Left hindlimb (tissue), 1 donor: ENCODE data around the gene POMT1.
"Not testable (repeated sequence)": the region's sequence is repeated elsewhere in the genome, so short reads cannot be mapped to it uniquely, and the experiment has no call there.

ENCODE experiments used
- DNase-seq: peaks from one replicate; pipeline ENCODE4 v3.0.0-alpha.2; 2018

Gene POMT1

GRCh38 chr9:131496844-131497405 is 5.8 kb upstream of the POMT1 start:
- no peak for DNase-seq

DNA sequence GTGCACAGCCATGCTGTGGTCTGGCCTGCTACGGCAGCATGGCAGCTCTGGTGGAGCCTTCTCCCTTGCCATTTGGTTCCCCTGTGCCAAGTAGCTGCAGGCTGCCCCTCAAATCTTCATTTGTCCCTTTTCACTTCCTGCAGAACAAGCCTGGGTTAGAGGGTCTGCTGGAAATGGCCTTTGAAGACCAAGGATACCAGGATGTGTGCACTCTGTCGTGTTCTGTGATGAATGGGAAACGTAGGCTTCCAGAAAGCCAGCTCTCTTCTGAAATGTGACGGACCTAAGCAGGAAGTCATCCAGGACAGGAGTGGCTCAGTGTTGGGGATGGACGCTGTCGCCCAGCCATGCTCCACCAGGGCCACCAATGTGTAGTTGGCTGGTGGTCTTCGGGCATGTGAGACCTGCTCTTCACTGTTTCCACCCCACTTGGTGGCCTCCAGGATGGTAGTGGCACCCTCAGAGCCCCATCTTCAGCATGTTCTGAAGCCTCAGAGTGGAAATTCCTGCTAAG is 3.4 kb upstream of the POMT1 start:
- no peak for DNase-seq

DNA sequence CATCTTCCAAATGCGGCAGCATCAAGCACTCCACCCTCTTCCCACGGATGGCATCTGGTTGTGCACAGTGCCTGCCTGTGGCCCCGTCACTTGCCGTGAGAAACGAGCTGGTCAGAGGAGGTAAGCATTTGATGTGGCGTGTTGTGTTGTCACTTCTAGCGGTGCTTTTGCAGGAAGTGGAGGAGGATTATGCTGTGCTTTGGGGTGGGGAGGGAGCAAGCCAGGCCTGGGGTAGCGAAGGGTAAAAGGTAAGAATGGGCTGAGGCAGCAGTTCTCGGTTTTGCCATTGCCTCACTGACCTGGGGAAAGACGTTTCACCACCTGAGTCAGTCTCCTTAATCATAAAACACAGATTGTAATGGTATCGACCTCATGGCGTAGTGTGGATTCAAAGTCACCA is 2.3 kb upstream of the POMT1 start:
- no peak for DNase-seq

DNA sequence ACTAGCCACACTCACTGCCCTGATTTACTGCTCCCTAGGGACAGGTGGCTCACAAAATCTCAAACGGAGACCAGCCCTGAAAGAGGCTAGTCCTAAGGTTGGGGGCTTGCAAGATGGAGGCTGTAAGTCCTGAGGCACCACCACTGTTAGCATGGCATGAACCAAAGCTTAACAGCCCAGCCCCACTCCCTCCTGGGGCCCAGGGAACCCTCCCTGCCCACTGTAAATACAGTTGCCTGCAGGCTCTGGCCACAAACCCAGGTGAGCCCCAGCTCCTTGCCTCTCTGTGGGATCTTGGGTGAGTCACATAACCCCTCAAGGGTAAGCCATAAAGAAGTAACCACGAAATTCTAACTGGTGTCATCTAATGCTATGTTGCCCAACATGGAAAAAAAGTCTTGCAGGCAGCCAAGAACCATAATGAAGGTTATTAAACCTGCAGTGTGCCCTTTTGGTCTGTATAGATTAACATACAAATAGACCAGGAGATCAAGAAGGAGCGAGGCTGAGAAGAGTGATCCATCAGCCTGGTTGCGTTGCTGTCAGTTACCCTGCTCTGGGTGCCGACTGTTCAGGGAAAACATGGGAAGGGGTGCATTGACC is 1.7 kb upstream of the POMT1 start:
- no peak for DNase-seq

GRCh38 chr9:131503626-131504465 is 1.1 kb downstream of the POMT1 start:
- no peak for DNase-seq

DNA sequence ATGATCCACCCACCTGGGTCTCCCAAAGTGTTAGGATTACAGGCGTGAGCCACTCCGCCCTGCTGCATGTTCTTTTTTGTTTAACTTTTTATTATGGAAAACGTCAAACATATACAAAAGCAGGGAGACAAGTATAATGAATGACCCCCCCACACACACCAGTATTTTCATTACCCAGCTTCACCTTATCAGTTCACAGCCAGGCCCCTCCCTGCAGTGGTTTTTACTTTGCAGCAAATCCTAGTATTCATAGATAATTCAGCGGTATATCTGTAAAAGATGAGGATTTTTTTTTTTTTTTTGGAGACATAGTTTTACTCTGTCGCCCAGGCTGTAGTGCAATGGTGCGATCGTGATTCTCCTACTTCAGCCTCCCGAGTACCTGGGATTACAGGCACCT is 2.3 kb downstream of the POMT1 start:
- DNase-seq = no peak

DNA sequence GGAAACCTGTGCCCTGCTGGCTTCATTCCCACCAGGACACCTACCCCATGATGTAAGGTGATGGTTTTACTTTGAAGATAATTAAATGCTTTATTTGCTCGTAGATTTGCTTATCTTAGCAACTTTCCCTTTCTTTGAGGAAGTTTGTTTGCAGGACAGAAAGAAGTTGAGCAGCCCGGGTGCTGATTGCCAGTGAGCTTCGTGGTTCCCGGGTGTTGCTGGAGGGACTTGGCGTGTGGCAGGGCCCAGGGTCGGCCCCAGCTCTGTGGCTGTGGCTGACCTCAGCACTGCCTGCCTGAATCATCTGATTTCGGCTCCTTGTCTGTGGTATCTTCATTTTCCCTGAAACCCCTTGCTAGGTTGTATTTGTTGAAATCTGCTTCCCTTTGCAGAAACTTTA is 8.7 kb downstream of the POMT1 start:
- no peak for DNase-seq

DNA sequence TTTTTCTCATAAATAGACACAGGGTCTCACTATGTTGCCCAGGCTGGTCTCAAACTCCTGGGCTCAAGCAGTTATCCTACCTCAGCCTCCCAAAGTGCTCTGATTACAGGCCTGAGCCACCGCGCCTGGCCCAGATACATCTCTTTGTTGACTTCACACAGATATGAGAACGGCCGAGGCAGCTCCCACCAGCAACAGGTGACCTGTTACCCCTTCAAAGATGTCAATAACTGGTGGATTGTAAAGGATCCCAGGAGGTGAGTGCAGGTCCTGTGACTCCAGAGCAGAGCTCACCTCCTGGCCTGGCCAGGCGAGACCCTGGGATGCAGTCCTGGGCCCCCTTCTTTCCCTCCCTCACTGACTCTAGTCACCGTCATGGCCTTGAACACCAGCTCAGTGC is 9.2 kb downstream of the POMT1 start:
- no peak for DNase-seq

DNA sequence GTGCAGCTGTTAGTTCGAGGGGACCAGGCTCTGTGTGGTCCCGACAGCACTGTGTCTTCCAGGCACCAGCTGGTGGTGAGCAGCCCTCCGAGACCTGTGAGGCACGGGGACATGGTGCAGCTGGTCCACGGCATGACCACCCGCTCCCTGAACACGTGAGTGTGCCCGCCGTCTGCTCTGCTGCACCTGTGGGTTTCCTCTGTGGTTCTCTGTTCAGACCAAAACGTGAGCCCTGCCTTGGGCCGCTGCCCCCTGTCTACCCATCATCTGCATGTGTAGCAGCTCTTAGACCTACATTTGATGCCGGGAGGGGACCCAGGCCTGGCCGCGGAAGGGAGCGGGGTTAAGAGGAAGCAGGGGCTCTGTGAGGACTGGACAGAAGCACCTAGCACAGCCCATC is 10.5 kb downstream of the POMT1 start:
- no peak for DNase-seq

- not testable (repeated sequence) for DNase-seq
Measured at GRCh38 chr9:131515559-131516031, 12.9 kb downstream of the POMT1 start.

DNA sequence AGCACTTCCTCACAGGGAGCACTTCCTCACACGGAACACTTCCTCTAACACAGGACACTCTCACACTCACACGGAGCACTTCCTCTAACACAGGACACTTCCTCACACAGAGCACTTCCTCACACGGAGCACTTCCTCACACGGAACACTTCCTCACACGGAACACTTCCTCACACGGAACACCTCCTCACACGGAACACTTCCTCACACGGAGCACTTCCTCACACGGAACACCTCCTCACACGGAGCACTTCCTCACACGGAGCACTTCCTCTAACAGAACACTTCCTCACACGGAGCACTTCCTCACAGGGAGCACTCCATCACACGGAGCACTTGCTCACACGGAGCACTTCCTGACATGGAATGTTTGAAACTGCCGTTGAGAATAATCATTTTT is 13.4 kb downstream of the POMT1 start:
- DNase-seq = no peak

DNA sequence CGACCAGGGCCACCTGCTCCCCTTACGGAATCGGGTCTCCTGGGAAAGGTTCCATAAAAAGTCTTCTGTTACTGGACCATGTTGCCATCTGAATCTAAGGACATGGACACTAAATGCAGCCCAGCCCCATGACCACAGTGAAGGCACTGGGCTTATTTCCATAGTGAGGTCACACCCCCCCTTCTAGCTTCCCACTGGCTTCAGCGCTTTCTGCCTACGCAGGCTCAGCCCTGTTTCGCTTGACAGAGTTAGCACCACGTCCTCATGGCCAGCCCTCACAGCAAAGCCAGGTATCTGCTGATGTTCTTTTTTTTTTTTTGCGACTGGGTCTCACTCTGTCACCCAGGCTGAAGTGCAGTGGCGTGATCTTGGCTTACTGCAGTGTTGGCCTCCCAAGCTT is 14.2 kb downstream of the POMT1 start:
- no peak for DNase-seq

DNA sequence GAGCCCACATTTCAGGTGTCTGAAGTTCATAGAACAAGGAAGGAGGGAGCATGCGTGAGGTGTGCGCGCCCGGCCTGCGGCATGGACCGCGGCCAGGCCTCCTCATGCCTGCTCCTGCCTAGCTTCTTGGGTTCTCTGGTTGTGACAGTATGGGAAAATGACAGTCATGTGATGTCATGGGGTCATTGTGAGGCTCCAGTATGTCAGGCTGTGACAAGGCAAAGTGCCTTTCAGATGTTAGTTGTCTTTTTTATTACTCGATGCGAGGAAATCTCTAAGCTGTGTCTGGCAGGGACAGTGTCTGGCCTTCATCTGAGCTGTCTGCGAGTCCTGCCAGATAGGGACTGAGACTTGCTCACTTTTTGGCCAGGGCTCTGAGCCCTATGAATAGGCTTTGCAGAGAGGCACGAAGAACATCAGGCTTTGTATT is 15.1 kb downstream of the POMT1 start:
- DNase-seq = no peak

- DNase-seq = no peak
Measured at GRCh38 chr9:131518553-131518952, 15.8 kb downstream of the POMT1 start.

GRCh38 chr9:131520503-131520902 is 17.8 kb downstream of the POMT1 start:
- DNase-seq = no peak

GRCh38 chr9:131521203-131521602 is 18.5 kb downstream of the POMT1 start:
- DNase-seq = no peak

GRCh38 chr9:131521822-131522221 is 19.1 kb downstream of the POMT1 start:
- DNase-seq = no peak

- DNase-seq = no peak
Measured at GRCh38 chr9:131522257-131523085, 19.8 kb downstream of the POMT1 start.

DNA sequence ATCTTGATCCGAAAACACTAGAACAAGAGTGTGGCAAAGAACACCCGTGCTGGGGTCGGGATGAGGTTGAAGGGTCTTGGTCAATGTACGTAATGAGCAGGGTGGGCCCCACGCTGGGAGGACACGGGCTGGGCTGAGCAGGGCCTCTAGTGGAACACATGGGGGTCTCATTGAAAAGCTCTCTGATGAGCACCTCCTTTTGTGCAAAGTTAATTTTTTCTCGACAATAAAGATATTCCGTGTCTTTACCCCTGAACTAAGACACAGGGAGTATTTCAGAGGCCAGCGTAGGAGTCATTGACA is 20.3 kb downstream of the POMT1 start:
- DNase-seq = no peak

DNA sequence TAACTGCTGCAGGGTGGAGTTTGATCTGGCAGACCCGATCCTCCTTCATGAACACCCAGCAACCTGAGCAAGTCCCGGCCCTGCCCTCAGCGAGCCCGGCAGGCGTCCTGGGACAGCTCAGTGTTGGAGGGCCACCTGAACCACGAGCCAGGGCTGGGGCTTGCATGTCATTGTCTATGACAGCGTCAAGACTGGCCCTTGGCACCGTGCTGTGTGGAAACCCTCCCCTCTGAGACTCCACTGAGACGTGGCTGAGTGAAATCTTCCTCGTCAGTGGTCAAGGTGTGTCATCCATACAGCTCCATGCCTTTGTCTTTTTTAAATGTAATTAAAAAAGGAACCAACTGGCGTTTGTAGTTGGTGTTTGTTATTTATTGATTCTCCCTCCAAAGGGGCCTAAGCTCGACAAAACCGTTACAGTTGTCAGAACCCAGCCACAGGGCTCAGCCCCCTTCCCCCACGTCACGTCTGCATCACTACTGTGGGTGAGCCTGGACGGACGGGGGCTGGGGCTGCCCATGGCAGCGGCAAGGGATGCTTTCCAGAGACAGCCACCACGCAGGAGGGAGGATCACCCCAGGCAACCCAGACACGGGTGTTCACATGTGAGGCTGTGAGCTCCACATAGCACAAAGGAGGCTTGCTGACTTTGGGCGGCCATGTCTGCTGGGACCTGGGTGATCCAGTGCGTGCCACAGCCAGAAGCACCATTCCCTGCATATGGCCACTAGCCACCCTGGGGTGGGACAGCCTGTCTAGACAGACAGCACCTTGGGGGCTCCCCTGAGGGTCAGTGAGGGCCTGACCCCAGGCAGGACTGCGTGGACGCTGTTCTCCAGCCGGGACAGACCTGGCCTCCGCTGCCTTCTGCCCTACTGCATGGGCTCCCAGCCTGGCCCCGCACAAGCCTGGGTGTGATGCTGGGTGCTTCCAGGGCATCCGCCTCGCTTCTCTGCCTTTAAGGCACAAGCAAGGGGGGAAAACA is 21.0 kb downstream of the POMT1 start:
- DNase-seq = no peak

DNA sequence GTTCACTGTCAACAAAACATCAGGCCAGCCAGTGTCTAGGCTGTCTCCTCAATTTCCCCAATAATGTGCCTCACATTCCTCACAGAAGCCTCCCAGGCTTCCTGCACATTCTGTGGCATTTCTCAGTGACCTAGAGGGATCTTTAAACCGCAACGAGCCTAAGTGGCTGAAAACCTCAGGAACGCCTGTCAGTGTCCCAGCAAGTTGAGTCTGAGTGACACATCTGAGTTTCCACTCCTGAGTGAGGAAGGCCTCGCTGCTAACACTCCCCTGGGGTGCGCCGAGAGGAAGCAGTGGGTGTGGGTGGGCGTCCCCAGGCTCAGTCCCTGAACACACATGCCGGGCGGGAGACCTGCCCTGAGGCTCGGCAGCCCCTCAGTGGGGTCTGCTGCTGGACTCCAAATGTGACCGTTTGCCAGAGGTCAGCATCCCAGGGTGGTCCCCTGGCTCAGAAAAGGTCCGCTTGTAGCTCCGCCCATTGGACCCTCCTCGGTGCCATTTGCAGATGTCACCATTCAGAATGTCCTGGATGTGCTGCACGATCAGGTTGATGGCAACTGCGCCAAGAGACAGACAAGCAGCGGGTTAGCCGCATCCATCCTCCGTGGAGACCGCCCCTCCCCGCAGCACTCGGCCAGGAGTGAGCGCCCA is 22.1 kb downstream of the POMT1 start:
- DNase-seq = no peak
